A549 treated with CORT108297 at 1 μM for 4 hours (cell line): ENCODE measurements around the gene CLASRP. TPM values are rescaled to one million over a fixed set of nuclear protein-coding genes. Genes with fewer than 3 reads are reported as not detected.

Experiments used
- total RNA-seq: library from RNA; stranded (reverse); fragments of 200-300 nt; extraction: Qiagen RNA extraction; gene quantifications from 5 replicates; pipeline ENCODE4 v1.2.3, GENCODE V29; 2022

Gene CLASRP
- 49.4 to 78.5 TPM (median 72.9 TPM) in 5 replicates for total RNA-seq

GRCh38 chr19:45038931-45039893 lies at the start of gene CLASRP:
Gene CLASRP, plus strand, starts transcription at chr19:45039045. Its CDS starts 1,168 bp downstream, at chr19:45040213.

GRCh38 chr19:45001087-45001739 lies 37.6 kb upstream of the CLASRP start, which contains the start of gene RELB:
Gene RELB, plus strand, starts transcription at chr19:45001464. Its CDS starts 116 bp downstream, at chr19:45001580.

GRCh38 chr19:45076029-45076850 lies 37.4 kb downstream of the CLASRP start, which contains the start of gene ZNF296:
Gene ZNF296, minus strand, starts transcription at chr19:45076478. Its CDS starts 105 bp downstream, at chr19:45076373.

GRCh38 chr19:45079063-45079910 lies 40.4 kb downstream of the CLASRP start, which contains the start of gene GEMIN7:
Gene GEMIN7, plus strand, starts transcription at chr19:45079260. Its CDS starts 10,855 bp downstream, at chr19:45090115.

GRCh38 chr19:45092747-45093678 lies 54.2 kb downstream of the CLASRP start, which contains the start of gene PPP1R37:
Gene PPP1R37, plus strand, starts transcription at chr19:45093179. Its CDS starts 147 bp downstream, at chr19:45093326.

Other genes starting within 250 kb of the CLASRP start
- 64.2 to 91.6 TPM (median 88.8 TPM) in 5 replicates for gene BCAM, start 229.9 kb upstream of the CLASRP start, total RNA-seq
- 71.9 to 89.5 TPM (median 86.2 TPM) in 5 replicates for gene NECTIN2, start 192.7 kb upstream of the CLASRP start, total RNA-seq
- 183 to 257 TPM (median 247 TPM) in 5 replicates for gene TOMM40, start 147.8 kb upstream of the CLASRP start, total RNA-seq
- 11.9 to 23.5 TPM (median 16.2 TPM) in 5 replicates for gene APOE, start 133.2 kb upstream of the CLASRP start, total RNA-seq
- gene APOC1, start 124.4 kb upstream of the CLASRP start, total RNA-seq: 119 to 132 TPM (median 122 TPM) in 5 replicates
- gene APOC4, start 96.8 kb upstream of the CLASRP start, total RNA-seq: not detected in 5 replicates
- not detected in 5 replicates for gene APOC2, start 93.0 kb upstream of the CLASRP start, total RNA-seq
- 141 to 188 TPM (median 176 TPM) in 5 replicates for gene CLPTM1, start 83.7 kb upstream of the CLASRP start, total RNA-seq
- 28.1 to 57.8 TPM (median 50.6 TPM) in 5 replicates for gene RELB, start 37.6 kb upstream of the CLASRP start, total RNA-seq
- gene ZNF296, start 37.4 kb downstream of the CLASRP start, total RNA-seq: 5.3 to 12.0 TPM (median 10.1 TPM) in 5 replicates
- gene GEMIN7, start 40.2 kb downstream of the CLASRP start, total RNA-seq: 85.7 to 94.2 TPM (median 89.0 TPM) in 5 replicates
- gene PPP1R37, start 54.1 kb downstream of the CLASRP start, total RNA-seq: 21.1 to 33.7 TPM (median 30.5 TPM) in 5 replicates
- 0.09 to 0.21 TPM (median 0.10 TPM) in 5 replicates for gene NKPD1, start 121.9 kb downstream of the CLASRP start, total RNA-seq
- gene TRAPPC6A, start 139.2 kb downstream of the CLASRP start, total RNA-seq: 39.2 to 45.1 TPM (median 43.3 TPM) in 5 replicates
- 10.7 to 15.5 TPM (median 14.7 TPM) in 5 replicates for gene BLOC1S3, start 139.7 kb downstream of the CLASRP start, total RNA-seq
- gene EXOC3L2, start 206.4 kb downstream of the CLASRP start, total RNA-seq: 0.58 to 1.8 TPM (median 1.3 TPM) in 5 replicates
- gene MARK4, start 212.2 kb downstream of the CLASRP start, total RNA-seq: 5.7 to 7.3 TPM (median 6.4 TPM) in 5 replicates